WTC11 (cell line): ENCODE measurements around the gene ANO1.

ENCODE experiments used
- ATF2 ChIP-seq: sonication (generic); formaldehyde crosslinking; IDR thresholded peaks from 2 replicates; pipeline ENCODE4 v1.8.1; 2022; ENCODE audit warnings: low read depth, missing genetic modification reagents, borderline replicate concordance
- ATF3 ChIP-seq: sonication (generic); formaldehyde crosslinking; conservative IDR thresholded peaks from 2 replicates; pipeline ENCODE4 v1.8.1; 2022; ENCODE audit warnings: mild to moderate bottlenecking, missing genetic modification reagents
- CTCF ChIP-seq: fragments of 200-600 bp; IDR thresholded peaks from 2 replicates; pipeline ENCODE4 v1.8.0; 2022; ENCODE audit warnings: antibody characterized with exemption
- FOXJ3 ChIP-seq: sonication (generic); formaldehyde crosslinking; IDR thresholded peaks from 2 replicates; pipeline ENCODE4 v1.9.0; 2021; ENCODE audit warnings: missing genetic modification reagents, mild to moderate bottlenecking, borderline replicate concordance
- NR1H2 ChIP-seq: sonication (generic); formaldehyde crosslinking; IDR thresholded peaks from 2 replicates; pipeline ENCODE4 v1.9.0; 2021; ENCODE audit warnings: mild to moderate bottlenecking, moderate library complexity, missing genetic modification reagents

- TF ChIP-seq CTCF: no peak
- no peak for TF ChIP-seq ATF3 (CRISPR knock-in tag)
- TF ChIP-seq NR1H2 (CRISPR knock-in tag): no peak
- no peak for TF ChIP-seq ATF2 (CRISPR knock-in tag)
- no peak for TF ChIP-seq FOXJ3 (CRISPR knock-in tag)
These were observed 91.5 kb downstream of the ANO1 start for GRCh38 chr11:70169632-70170031.
